Spleen (tissue), 7 donors: ENCODE measurements around the gene IL32.
"Not testable (repeated sequence)": the region's sequence is repeated elsewhere in the genome, so short reads cannot be mapped to it uniquely, and the experiment has no call there.

Source experiments
- POLR2A ChIP-seq, 3 donors: fragments of 450-650 bp; IDR thresholded peaks; one replicate each; pipeline ENCODE4 v1.5.1; 2017; ENCODE audit warnings: antibody characterized with exemption in 3 of 3, mild to moderate bottlenecking in 1 of 3
- TF ChIP-seq, protein P1 (sequence below), 11 experiments: fragments of 200-600 bp in 7 of 11; fragments of 450-650 bp in 4 of 11; sonication (generic) in 4 of 11; IDR thresholded peaks in 8 of 11; conservative IDR thresholded peaks in 3 of 11; 1 replicate in 7 of 11; 2 replicates in 4 of 11; pipeline versions ENCODE4 v1.4.0 to v1.8.0; 2016 to 2021; ENCODE audit warnings: antibody characterized with exemption in 11 of 11, inconsistent platforms in 4 of 11, mild to moderate bottlenecking in 1 of 11
- donor health status: DM: no; HTN: no; CAD: no; lungs with moderate emphysema.
- donor health status: DM: no; HTN: no; CAD: no.
- donor health status: DM: no; HTN: no; CAD: no.

GRCh38 chr16:3069146-3069545 lies 3.7 kb downstream of the IL32 start:
- TF ChIP-seq, protein P1, sequence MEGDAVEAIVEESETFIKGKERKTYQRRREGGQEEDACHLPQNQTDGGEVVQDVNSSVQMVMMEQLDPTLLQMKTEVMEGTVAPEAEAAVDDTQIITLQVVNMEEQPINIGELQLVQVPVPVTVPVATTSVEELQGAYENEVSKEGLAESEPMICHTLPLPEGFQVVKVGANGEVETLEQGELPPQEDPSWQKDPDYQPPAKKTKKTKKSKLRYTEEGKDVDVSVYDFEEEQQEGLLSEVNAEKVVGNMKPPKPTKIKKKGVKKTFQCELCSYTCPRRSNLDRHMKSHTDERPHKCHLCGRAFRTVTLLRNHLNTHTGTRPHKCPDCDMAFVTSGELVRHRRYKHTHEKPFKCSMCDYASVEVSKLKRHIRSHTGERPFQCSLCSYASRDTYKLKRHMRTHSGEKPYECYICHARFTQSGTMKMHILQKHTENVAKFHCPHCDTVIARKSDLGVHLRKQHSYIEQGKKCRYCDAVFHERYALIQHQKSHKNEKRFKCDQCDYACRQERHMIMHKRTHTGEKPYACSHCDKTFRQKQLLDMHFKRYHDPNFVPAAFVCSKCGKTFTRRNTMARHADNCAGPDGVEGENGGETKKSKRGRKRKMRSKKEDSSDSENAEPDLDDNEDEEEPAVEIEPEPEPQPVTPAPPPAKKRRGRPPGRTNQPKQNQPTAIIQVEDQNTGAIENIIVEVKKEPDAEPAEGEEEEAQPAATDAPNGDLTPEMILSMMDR (IDR thresholded peaks at IDR 0.05 in 8 of 11, conservative IDR thresholded peaks at IDR 0.05 in 3 of 11): not testable (repeated sequence)
- TF ChIP-seq POLR2A (IDR thresholded peaks at IDR 0.05): not testable (repeated sequence)
